NT2/D1 (cell line): ENCODE data around the gene UFC1.

Experiments
- YY1 ChIP-seq: IDR thresholded peaks from 2 replicates; pipeline ENCODE4 v1.6.1; 2011; ENCODE audit not compliant: insufficient read length, insufficient read depth
- ZNF274 ChIP-seq: IDR thresholded peaks from 2 replicates; pipeline ENCODE4 v1.6.1; 2011; ENCODE audit warnings: mild to moderate bottlenecking, low read depth, low read length

- TF ChIP-seq YY1 (no peak), ZNF274 (no peak)
Observed at GRCh38 chr1:161115132-161115711, 38.6 kb upstream of the UFC1 start.
